Mammary epithelial cell (primary cell): Measurements from ENCODE around the gene NUP98.

Experiments used
- EZH2 ChIP-seq: IDR thresholded peaks from 2 replicates; pipeline ENCODE4 v1.6.1; 2012; ENCODE audit warnings: low read length, inconsistent platforms, borderline replicate concordance
- TF ChIP-seq, protein P1 (sequence below), 2 donors: IDR thresholded peaks in 1 of 2; conservative IDR thresholded peaks in 1 of 2; 2 replicates each; pipeline ENCODE4 v1.5.1; 2011 to 2012; ENCODE audit warnings: inconsistent platforms in 2 of 2, low read length in 2 of 2, mild to moderate bottlenecking in 2 of 2, control low read depth in 1 of 2, low read depth in 1 of 2; ENCODE audit not compliant: insufficient read depth in 1 of 2; ENCODE audit errors: extremely low read depth in 1 of 2

DNA sequence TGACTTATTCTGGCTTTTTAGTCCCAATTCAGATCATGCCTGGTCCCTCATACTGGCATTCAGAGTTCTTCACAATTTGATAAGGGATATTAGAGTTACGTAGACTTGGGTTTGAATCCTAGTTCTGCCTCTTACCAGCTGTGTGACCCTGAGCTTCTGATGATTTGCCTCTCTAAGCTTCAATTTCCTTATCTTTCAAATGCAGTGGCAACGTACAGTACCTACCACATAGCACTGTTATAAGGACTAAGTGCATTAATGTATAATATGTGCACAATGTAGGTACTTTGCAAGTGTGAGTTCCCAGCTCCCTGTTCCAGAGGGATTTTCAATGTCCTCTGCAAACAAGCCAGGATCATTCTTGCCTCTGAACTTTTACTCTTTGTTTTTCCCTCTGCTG is 36.1 kb upstream of the NUP98 start:
- TF ChIP-seq, protein P1, sequence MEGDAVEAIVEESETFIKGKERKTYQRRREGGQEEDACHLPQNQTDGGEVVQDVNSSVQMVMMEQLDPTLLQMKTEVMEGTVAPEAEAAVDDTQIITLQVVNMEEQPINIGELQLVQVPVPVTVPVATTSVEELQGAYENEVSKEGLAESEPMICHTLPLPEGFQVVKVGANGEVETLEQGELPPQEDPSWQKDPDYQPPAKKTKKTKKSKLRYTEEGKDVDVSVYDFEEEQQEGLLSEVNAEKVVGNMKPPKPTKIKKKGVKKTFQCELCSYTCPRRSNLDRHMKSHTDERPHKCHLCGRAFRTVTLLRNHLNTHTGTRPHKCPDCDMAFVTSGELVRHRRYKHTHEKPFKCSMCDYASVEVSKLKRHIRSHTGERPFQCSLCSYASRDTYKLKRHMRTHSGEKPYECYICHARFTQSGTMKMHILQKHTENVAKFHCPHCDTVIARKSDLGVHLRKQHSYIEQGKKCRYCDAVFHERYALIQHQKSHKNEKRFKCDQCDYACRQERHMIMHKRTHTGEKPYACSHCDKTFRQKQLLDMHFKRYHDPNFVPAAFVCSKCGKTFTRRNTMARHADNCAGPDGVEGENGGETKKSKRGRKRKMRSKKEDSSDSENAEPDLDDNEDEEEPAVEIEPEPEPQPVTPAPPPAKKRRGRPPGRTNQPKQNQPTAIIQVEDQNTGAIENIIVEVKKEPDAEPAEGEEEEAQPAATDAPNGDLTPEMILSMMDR (conservative IDR thresholded peaks at IDR 0.05 in 1 of 2, IDR thresholded peaks at IDR 0.05 in 1 of 2; ENCODE audit: extremely low read depth in 1 of 2, insufficient read depth in 1 of 2, low read depth in 1 of 2, low read length in 2 of 2) = no peak
- TF ChIP-seq EZH2 = no peak
